Kidney glomerular epithelial cell (primary cell): Measurements from ENCODE around the gene DCBLD1.

Experiments
- DNase-seq: peaks from one replicate; lab custom pipeline; 2025; lab: John Stamatoyannopoulos, UW

DCBLD1 gene

DNA sequence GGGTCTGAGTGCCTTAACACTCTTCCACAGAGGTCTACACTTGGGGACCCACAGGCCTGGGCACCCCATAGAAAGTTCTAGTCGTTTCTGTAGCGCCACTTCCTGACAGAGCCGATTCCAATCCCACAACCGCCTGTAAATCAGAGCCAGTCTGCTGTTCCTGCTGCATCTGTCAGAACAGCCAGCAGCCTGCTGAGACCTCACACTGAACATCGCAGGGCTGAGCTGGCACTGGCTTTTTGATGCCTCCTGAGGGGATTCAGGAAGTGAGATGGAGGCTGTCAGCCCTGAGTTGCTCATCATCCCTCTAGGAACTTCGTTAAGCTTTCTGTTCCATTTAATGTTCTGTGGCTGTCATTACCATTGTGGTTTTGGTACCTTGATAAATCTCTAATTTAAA is 48.9 kb downstream of the DCBLD1 start:
- DNase-seq: no peak

DNA sequence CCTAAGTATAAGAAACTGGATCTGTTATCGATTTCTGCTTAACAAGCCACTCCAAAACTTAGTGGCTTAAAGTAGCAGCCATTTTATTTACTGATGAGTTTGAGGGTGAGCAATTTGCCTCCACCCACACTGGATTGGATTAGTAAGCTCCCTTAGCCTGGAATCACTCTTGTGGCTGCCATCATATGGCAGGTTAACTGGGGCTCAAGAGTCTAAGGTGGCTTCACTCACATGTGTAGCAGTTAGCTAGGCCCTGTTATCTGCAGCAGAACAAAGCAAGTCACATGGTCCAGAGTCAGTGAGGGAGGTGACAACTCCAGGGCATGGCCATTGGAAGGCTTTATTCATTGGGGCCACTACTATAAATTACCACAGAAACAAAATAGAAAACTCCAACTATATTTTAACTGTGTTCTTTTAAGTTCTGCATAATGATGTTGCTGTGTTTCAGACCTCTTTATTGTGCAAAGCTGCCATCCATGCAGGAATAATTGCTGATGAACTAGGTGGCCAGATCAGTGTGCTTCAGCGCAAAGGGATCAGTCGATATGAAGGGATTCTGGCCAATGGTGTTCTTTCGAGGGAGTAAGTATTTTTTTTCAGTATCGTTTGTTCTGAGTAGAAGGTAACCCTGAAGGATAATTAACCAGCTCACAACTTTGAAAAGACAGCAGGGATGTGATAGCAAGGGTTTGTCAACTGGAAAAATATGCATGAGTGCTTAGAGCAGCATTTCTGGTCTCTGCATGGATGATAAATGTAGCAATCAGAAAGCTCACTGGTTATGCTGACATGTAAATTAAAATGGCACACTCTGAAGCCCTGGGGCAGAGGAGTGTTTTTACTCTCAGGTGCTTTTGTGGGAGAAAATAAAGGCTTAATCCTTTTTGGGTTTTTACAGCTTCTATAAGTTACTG is 49.6 kb downstream of the DCBLD1 start:
- DNase-seq: peak; percentile 23

DNA sequence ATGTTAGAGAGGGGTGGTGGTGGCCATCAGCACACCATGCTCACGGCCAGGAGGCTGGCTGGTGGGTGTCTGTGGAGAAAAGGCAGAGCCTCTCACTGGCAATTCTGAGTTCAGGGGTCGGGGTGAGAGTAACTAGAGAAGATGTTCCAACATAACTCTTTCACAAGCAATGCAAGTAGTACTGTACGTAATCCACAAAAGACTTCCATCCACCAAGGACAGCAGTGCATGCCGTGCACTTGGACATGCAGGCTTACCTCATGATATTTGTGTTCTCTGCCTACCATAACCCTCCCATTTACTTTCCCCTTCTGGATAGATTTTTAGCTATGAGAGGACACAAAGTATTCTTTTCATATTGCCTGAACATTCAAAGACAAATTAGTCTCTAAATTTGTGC is 51.3 kb downstream of the DCBLD1 start:
- DNase-seq: no peak

DNA sequence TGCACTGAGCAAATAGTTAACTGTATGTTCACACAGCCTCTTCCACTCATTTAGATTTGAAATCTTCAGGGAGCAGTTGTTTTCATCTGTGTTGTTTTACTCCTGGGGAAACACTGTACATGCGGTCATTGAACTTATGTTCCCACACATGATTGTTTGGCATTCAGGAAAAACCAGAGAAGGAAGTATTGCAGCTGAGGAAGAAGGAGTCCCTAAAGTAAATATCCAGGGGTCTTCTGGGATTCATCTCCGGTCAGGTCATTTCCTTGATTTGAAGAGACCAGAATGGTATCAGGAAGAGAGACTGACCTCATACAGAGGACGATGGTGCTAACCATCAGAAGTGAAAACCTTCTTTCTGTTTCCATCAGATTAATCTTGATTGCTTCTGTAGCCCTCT is 52.5 kb downstream of the DCBLD1 start:
- no peak for DNase-seq

DNA sequence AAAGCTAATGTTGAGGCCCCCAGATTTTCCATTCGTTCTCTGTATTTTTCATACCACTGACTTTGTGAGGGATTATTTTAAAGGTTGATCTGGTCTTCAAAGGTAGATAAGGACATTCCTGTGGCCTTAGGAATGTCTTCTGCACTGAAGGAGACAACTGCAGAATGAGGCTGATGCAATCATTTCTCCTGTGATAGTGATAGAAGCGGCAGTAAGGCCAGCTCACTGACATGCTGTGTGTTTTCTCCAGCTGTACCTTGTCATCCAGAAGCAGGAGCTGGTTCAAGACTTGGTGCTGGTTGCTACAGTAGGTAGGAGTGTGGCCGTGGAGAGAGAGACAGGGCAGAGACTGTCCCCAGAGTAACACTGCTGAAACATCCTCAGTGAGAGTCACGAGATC is 53.8 kb downstream of the DCBLD1 start:
- DNase-seq: peak; percentile 34

DNA sequence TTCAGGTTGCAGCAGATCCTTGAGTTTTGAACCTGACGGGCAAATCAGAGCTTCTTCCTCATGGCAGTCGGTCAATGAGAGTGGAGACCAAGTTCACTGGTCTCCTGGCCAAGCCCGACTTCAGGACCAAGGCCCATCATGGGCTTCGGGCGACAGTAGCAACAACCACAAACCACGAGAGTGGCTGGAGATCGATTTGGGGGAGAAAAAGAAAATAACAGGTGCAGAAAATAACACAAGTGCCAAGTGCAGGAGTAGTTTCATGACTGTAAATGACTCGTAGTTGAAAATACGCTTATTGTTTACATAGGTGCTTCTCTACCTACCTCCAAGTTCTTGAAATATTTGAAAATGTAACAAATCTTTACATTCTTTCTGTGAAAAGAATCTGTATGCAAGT is 56.1 kb downstream of the DCBLD1 start:
- no peak for DNase-seq

DNA sequence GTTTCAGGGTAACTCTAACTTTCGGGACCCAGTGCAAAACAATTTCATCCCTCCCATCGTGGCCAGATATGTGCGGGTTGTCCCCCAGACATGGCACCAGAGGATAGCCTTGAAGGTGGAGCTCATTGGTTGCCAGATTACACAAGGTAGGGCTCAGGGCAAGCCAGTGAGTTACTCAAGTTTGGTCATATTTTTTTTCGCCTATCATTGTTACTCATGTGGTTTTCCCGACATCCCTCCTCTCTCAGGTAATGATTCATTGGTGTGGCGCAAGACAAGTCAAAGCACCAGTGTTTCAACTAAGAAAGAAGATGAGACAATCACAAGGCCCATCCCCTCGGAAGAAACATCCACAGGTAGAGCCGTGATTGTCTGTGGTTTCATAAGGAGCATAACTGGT is 58.2 kb downstream of the DCBLD1 start:
- DNase-seq: no peak

DNA sequence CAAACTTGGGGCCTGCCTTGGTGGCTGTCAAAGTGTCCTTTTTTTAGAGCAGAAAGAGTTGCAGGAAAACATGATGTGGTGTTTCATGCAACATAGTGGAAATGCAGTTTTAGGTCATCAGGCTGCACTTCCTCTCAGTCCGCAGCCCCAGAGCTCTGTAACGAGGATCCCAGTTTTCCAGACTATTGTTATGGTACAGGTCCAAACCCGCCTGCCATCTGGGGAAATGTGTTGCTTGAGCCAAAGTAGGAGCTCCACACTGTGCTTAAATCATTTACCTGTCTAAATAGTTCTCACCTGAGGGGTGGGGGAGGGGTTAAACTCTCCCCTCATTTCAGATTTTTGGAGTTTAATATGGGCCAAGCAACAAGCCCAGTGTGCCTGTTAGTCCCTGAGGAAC is 60.0 kb downstream of the DCBLD1 start:
- DNase-seq: no peak

DNA sequence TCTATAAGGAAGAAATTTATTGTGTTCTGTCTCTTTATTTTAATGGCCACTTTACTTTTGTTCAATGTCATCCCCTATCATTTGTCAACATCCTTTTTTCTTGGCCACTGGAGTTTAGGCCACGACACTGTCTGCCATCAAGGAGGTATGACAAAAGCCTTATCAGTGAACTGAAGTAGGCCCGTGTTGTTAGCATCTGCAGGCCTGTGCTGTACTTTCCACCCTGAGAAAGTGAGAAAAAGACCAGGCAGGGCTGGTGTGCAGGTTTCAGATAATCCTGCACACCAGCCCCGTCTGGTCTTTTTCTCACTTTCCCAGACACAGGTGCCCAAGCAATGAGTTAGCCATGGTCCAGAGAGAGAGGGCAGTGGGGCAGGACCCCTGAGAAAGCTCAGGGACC is 62.2 kb downstream of the DCBLD1 start:
- DNase-seq: no peak

DNA sequence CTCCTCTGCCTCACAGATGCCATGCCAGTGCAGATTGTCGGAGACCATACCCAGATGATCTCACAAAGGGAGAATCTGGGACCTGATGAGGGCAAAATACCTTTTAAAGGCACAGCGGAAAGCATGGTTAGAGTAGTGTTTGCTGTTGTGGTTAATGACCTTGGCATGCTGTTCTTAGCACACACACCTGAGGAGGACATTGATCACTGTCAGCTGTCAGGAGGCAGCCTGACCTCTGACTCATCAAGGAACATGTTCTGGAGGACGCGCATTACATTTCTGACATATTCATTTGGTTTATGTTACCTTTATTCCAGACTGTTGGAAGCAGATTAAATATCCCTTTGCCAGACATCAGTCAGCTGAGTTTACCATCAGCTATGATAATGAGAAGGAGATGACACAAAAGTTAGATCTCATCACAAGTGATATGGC is 62.7 kb downstream of the DCBLD1 start:
- DNase-seq: peak; percentile 29

DNA sequence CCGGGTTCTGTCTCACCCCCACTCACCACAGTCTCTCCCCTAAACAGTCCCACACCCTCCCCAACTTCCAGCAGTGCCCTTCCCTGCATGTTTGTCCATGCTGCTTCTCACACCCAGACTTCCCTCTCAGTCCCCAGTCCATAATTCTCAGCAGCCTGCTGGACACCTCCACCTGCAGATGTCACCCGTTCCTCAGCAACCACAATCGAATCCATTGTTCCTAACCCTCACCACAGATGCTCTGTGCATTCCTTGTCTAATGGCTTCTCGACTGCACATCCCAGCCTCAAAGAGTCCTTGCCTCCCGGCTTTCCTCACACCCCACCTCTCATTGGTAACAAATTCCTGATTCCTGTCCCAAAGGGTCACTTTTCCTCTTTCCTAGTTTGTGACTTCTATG is 64.2 kb downstream of the DCBLD1 start:
- no peak for DNase-seq

DNA sequence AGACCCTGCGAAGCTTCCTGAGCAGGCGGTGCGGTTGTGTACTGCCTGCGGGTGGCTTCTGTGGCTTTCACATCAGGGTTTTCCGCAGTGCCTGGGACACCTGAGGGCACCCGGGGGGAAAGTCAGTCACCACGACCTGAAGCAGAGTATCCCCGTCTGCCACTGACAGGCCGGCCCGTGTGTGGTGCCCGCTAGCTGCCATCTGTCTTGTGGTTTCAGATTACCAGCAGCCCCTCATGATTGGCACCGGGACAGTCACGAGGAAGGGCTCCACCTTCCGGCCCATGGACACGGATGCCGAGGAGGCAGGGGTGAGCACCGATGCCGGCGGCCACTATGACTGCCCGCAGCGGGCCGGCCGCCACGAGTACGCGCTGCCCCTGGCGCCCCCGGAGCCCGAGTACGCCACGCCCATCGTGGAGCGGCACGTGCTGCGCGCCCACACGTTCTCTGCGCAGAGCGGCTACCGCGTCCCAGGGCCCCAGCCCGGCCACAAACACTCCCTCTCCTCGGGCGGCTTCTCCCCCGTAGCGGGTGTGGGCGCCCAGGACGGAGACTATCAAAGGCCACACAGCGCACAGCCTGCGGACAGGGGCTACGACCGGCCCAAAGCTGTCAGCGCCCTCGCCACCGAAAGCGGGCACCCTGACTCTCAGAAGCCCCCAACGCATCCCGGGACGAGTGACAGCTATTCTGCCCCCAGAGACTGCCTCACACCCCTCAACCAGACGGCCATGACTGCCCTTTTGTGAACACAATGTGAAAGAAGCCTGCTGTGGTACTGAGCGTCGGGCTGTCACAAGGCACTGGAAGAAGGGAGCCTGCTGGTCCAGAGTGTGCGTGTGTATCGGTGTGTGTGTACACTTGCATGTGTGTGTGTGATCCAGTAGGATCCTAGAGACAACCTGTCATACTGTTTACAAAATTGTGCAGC is 65.5 kb downstream of the DCBLD1 start:
- peak; percentile 58 for DNase-seq

DNA sequence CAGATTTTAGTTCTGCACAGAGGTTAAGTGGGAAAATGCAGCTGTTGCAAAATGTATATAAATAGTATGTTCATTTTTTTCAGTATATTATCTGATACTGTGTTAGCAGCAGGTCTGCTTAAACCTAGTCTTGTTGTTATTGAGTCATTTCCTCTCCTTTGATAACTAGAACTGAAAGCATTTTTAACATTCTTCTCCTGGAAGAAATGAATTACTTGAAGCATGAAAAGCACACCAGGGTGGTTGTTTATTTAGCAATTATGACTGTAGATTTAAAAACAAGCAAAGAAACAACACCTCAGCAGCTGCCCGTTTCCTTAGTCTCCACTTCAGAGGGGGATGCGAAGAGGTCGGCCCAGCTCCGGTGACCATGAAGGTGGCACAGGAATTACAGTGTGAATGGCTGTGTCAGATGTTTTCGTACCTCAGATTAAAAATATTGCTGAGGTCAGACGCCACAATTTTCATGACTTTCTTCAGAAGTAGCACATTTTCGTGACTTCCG is 66.4 kb downstream of the DCBLD1 start:
- peak; percentile 94 for DNase-seq

DNA sequence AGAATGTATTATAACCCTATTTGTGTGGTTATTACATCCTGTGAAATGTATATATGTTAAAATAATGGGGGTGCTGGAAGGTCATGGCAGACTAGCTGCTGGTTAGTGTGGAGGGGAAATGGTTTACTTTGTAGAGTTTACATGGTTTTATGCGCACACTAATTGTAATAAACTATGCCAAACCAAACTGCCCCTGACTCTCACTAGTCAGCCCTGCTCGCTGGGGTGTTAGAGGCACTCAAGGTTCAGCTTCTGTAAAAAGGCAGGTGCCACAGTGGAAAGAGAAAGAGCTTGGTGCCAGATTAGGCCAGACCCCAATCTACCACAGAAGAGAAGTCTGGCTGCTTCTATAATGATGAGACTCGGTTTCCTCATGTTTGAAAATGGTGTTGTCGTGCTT is 67.1 kb downstream of the DCBLD1 start:
- DNase-seq: peak; percentile 3

DNA sequence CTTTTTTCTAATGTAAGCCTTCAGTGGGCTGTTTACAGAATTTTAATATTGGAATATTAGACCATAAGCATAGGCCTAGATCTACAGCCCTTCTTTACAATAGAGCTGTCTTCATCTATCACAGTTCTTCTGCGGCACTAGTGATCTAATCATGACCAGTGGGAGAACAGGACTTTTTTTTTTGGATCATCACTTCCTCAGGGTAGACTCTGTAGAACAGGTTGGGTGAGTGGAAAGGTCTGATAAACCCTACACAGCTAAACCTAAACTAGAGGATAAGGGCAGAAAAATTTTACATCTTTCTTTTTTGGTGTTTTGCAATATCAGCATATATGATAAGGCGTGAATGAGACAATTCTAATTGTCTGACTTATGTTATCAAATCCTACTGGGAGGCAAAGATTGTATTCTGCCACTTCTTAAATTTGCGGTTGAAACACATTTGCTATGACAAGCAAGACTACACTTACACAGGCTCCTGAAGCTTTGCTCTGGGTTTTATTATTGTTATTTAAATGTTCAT is 67.7 kb downstream of the DCBLD1 start:
- no peak for DNase-seq

DNA sequence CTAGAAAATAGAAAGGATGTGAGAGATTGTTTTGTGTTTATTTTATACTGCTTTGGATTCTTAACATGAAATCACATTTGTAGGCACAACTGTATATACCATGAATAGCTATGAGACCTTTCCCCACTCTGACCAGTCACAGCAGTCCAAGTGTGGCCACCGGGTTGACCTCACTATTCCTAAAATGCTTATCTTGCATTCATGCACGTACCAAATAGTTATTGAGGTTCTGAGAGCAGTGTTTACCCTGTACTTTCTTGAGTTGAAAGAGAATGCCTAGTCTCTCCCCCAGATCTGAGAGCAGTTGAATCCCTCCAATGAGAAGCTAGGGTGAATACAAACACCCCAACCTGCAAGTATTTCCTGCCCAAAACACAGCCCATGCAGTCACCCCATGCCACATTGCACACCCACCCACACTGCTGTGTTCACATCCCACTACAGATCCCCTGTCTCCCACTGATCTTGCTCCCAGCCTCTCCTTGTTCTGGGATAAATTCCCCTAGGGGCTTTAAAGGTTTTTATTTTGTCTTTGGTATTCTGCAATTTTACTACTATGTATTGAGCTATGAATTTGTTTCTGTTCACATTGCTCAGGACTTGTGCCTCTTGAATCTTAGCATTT is 68.3 kb downstream of the DCBLD1 start:
- no peak for DNase-seq

DNA sequence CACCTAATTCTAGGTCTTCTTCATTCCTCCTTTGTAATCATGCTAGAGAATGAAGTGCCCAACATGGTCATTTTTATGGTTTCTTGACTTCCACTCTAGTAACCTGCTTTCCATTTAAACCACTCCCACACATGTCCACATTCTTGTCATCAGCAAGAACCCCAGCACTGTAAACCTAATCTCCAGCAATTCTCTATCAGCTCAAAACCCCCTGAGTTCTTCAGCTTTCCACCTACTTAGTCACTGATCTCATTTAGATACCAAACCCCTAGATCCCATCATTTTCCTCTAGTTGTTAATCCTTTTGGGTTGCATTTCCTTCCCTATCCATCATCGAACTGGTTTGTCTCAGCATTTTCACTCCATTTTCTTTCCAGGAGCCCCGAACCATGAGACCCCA is 70.1 kb downstream of the DCBLD1 start:
- no peak for DNase-seq

DNA sequence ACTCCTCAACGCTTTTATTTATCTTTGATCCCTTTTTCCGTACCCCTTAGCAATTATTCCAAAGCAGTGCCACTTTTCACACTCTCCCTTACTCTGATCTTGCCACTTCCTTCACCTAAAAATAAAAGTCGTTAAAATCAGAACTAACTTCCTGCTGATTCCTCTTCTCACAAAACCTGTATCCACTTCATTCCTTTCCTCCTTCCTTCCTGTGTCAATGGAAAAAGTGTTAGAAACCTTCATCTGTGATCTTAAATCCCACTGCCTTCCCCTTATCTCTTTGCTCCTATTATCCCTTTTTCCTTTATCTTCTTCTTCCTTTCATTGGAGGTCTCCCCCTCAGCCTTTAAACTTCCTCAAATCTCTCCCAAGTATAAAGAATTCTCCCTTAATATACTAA is 70.7 kb downstream of the DCBLD1 start:
- DNase-seq: no peak

DNA sequence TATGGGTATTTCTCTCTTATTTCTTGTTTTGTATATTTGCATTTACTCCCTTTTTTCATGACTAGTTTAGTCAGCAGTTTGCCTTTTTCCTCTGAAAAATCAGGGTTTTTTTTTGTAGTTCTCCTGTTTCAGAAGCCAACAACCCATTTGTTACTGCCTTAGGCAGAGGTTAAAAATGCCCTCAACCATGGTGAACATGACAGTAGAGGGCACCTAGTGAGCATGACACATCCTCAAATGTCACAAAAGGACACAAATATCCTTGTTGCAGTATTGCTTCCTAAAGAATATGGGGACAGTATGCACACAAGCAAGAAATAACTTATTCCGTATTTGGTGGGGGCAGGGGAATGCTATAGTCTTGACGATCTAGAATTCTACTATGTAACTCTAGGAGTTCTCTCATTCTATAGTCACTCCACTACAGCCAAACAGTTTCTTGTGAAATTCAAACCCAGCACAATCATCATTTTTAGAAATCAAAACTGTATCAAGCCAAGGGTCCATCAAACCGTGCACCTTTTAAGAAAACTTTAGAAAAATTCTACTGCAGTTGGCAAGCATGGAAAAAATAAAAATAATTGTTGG is 72.9 kb downstream of the DCBLD1 start:
- DNase-seq: peak; percentile 38

DNA sequence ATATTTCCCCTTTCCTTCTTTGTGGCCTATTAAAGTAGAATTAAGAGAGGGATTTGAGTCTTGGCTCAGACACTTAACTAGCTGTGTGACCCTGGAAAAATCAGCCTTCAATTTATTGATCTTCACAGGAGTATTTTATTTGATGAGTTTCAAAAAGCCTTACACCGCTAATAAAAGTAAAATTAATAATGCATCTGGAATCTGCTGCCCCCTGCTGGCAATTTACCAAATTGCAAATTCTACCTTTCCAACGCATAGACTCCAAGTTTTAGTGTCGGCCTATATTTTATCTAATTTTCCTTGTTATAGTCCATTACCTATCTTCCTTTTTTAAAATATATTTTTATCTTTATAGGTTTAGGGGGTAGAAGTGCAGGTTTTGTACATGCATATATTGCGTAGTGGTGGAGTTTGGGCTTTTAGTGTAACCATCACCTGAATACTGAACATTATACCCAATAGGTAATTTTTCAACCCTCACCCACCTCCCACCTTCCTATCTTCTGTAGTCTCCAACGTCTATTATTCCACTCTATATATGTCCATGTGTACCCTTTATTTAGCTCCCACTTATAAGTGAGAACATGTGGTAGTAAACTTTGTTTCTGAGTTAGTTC is 73.5 kb downstream of the DCBLD1 start:
- DNase-seq: peak; percentile 63

DNA sequence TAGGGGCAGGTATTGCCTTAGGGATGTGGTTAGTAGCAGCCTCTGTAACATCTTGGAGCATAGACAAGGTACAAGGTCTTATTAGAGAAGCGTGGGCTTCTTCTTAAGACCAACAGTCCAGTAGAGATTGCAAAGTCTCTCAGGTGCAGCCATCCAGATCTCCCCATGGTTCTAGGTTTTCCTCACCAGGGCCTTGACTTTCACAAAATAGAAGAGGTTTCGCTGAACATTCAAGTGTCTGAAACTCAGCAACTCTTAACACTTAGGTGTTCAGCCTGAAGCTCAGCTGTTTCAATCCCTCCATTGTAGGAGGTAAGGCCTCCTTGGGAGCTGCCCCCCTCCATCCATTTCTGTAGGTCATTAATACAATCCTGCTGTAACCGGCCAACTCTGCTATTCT is 75.5 kb downstream of the DCBLD1 start:
- DNase-seq: no peak
